GM19463 (cell line): ENCODE measurements around the gene PPM1N.

ENCODE experiments used
- ATAC-seq: cut with Tn5 transposase; IDR thresholded peaks from one replicate; pipeline ENCODE4 v1.9.1; 2021; ENCODE audit warnings: mild to moderate bottlenecking, moderate library complexity; ENCODE audit not compliant: unreplicated experiment

Gene PPM1N

GRCh38 chr19:45485305-45486077, 12.8 kb upstream of the PPM1N start:
- peak; percentile 85 for ATAC-seq

GRCh38 chr19:45488708-45489107, 9.5 kb upstream of the PPM1N start:
- no peak for ATAC-seq

GRCh38 chr19:45489216-45489855, 8.9 kb upstream of the PPM1N start:
- ATAC-seq, result no peak

- ATAC-seq, result no peak
These were observed 6.1 kb upstream of the PPM1N start for GRCh38 chr19:45492137-45492626.

GRCh38 chr19:45492627-45493470, 5.4 kb upstream of the PPM1N start:
- ATAC-seq, result no peak

- no peak for ATAC-seq
These were observed 3.9 kb upstream of the PPM1N start for GRCh38 chr19:45494261-45494916.

GRCh38 chr19:45495178-45495577, 3.1 kb upstream of the PPM1N start:
- no peak for ATAC-seq

- no peak for ATAC-seq
These were observed 1.8 kb upstream of the PPM1N start for GRCh38 chr19:45496349-45496953.

- ATAC-seq, result no peak
These were observed 452 bp upstream of the PPM1N start for GRCh38 chr19:45497791-45498190.

GRCh38 chr19:45499196-45500180, 1.2 kb downstream of the PPM1N start:
- no peak for ATAC-seq

- ATAC-seq, result no peak
These were observed 2.9 kb downstream of the PPM1N start for GRCh38 chr19:45500918-45501729.

- no peak for ATAC-seq
These were observed 3.4 kb downstream of the PPM1N start for GRCh38 chr19:45501730-45502014.

- ATAC-seq, result no peak
These were observed 3.9 kb downstream of the PPM1N start for GRCh38 chr19:45502111-45502510.

- no peak for ATAC-seq
These were observed 5.7 kb downstream of the PPM1N start for GRCh38 chr19:45503909-45504308.

- no peak for ATAC-seq
These were observed 7.1 kb downstream of the PPM1N start for GRCh38 chr19:45505151-45505995.

- no peak for ATAC-seq
These were observed 7.7 kb downstream of the PPM1N start for GRCh38 chr19:45505996-45506245.

- ATAC-seq, result peak; percentile 58
These were observed 8.2 kb downstream of the PPM1N start for GRCh38 chr19:45506246-45506988.
